Metanephros (tissue), 1 donor: ENCODE measurements around the gene CRYGB. TPM values are rescaled to one million over a fixed set of nuclear protein-coding genes. Genes with fewer than 3 reads are reported as not detected.

Experiments
- total RNA-seq: library from RNA; depleted of rRNA; stranded (reverse); fragments of >200 nt; gene quantifications from one replicate; pipeline ENCODE4 v1.2.3, GENCODE V29; 2014

CRYGB gene, protein sequence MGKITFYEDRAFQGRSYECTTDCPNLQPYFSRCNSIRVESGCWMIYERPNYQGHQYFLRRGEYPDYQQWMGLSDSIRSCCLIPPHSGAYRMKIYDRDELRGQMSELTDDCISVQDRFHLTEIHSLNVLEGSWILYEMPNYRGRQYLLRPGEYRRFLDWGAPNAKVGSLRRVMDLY
- not detected for total RNA-seq

GRCh38 chr2:208146006-208146405, at the start of gene CRYGB:
TSS of gene CRYGB (minus strand) at chr2:208146158. CDS start at chr2:208146120, 38 bp downstream.

GRCh38 chr2:208189810-208190503, 44.0 kb upstream of the CRYGB start, which contains the start of gene C2orf80:
TSS of gene C2orf80 (minus strand) at chr2:208190030. CDS start at chr2:208186986, 3,044 bp downstream.

DNA sequence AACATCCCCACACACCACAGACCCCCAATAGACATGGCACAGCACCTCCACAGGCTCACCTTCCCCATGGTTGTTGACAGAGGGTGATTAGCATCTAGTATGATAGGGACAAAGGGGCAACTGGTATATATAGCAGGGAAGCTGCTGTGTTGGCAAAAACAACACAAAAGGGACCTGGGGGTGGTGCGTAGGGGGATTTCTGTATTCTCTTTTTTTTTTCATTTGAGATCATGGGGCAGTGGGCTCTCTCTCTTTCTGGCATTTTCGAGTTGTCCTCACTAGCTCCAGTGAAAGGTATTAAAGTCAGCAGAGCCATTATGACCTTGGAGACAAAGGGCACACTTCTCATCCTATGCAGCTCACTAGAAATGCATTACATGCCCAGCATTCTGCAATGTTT, 17.5 kb upstream of the CRYGB start, which contains the start of gene CRYGA:
CRYGA (minus strand) TSS at position 101 of the 400 bp plus-strand sequence; CDS start at position 68, 33 bp downstream.

DNA sequence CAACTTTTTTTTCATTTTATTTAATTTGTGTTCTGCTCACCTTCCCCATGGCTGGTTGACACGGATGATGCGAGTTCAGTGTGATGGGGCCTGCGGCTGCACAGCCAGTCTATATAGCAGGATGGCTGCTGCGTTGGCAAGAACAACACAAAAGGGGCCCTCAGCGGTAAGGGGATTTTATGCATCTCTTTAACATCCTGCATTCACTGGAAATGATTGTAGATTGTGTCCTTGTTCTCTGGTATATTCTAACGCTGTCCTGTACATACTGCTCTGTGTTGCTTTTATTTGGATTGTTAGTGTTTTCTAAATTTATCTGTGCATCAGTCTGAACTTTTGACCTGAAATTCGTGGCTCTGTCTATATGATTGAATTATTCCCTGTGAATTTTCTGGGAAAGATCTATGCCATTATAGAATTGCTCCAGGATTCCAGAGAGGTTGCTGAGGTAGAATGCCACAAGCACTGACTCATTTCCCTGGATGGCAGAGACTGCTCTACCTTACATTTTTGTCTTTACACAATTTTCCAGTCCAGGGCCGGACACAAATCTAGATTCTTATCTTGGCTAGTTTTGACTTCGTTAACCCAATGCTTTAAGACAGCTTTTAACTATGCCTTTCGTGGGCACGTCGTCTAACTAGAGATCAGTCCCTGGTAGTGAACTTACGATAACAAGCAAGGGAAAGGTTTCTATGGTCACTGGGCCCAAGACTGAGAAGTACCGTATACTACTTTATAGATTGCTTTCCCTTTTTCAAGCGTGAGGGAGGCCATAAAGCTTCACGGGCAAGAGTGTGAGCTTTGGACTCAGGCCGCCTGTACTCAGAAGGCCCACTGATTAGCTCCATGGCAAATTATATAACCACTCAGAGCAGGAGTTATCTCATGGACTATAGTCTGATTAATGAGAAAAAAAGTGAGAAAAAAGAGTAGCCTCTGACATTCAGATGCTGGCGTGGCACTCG, 15.9 kb downstream of the CRYGB start, which contains the start of gene CRYGC:
CRYGC (minus strand) TSS at position 85 of the 968 bp plus-strand sequence; CDS start at position 49, 36 bp downstream.

DNA sequence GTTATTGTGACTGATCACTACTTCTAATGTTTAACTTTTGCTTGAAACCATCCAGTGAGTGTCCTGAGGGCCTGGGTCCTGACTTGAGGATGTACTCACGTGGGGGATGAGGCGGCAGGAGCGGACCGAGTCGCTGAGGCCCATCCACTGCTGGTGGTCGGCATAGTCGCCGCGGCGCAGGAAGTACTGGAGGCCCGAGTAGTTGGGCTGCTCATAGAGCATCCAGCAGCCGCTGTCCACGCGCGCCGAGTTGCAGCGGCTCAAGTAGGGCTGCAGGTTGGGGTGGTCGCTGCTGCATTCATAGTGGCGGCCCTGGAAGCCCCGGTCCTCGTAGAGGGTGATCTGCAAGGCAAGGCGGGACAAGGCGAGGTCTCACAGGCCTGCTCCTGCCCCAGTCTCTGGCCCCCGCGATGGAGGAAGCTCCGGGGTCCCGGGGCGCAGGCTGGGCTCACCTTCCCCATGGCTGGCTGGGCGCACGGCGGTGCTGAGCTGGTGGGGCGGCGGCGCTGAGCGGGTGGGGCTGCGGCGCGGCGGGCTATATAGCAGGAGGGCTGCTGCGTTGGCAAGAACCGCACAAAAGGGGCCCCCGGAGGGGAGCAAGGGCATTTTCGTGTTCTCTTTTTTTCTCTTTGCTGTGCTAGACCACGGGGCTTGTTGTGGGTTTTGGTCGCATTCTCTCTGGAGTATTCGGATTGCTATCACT, 21.8 kb downstream of the CRYGB start, which contains the start of gene CRYGD:
CRYGD (minus strand) TSS at position 512 of the 703 bp plus-strand sequence; CDS start at position 461, 51 bp downstream.

Other genes with a start within 250 kb of the CRYGB start
- gene PLEKHM3, start 120.6 kb downstream of the CRYGB start, total RNA-seq: 26.7 TPM
- gene CRYGD, start 21.6 kb downstream of the CRYGB start, total RNA-seq: not detected
- gene CRYGC, start 16.3 kb downstream of the CRYGB start, total RNA-seq: not detected
- gene CRYGA, start 17.4 kb upstream of the CRYGB start, total RNA-seq: not detected
- not detected for gene C2orf80, start 43.9 kb upstream of the CRYGB start, total RNA-seq
- 53.2 TPM for gene IDH1, start 108.9 kb upstream of the CRYGB start, total RNA-seq
- 40.1 TPM for gene PIKFYVE, start 120.1 kb upstream of the CRYGB start, total RNA-seq